ENCODE measurements around the gene URI1. TPM values are rescaled to one million over a fixed set of nuclear protein-coding genes. Genes with fewer than 3 reads are reported as not detected.
"Not testable (repeated sequence)": the region's sequence is repeated elsewhere in the genome, so short reads cannot be mapped to it uniquely, and the experiment has no call there.

The URI1 gene
- total RNA-seq, 1 donor from 2014 or later = 60.6 TPM

DNA sequence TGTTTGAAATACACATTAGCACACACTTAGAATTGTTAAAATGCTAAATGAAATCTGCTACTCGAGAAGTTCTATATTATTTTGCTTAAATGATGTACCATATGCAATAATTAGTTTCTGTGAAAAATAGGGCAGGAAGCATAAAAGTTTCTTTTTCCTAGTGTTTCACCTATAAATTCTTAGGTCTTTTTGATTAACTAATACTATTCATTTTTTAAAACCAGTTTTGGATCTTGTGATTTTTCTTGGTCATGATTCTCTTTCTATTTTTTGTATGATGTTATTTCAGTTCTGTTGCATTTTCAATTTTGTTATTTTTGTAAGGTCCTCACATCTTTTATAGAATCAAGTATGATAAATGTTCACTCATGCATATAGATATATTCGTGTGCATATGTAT lies 66.1 kb downstream of the URI1 start:
- DNase-seq (ENCODE audit: low spot score) (no peak), ATAC-seq (no peak)
- intact Hi-C loops (cut with DNase I) = no loop called here

- no peak for DNase-seq (ENCODE audit: low spot score)
- intact Hi-C loops (cut with DNase I) = no loop called here
- ATAC-seq = no peak
Measured at GRCh38 chr19:30009013-30009412, 67.0 kb downstream of the URI1 start.

DNA sequence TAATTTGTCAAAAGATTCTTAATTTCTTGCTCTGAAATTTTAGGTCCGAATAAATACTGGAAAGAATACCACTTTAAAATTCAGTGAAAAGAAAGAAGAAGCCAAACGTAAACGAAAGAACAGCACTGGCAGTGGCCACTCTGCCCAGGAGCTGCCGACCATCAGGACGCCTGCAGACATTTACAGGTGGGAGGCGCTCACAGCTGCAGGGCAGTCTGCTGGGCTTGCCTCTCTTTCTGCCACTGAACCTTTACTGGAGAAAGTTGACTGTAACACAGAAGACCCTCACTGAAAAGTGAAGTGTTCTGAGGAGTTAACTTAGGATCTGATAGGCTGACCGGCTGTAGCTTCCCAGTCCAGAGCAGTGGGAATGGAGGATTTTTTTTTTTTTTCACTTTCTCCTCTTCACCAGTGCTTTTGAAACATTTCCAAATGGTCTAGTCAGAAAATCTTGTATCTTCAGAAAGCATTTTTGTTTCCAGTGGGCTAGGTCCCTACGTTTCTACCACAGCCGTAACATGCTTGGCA lies 69.1 kb downstream of the URI1 start:
- no peak for DNase-seq (ENCODE audit: low spot score)
- intact Hi-C loops (cut with DNase I) = no loop called here
- no peak for ATAC-seq

GRCh38 chr19:30014770-30015169 lies 72.7 kb downstream of the URI1 start:
- DNase-seq (ENCODE audit: low spot score) (no peak), ATAC-seq (no peak)
- intact Hi-C loops (cut with DNase I) = no loop called here

DNA sequence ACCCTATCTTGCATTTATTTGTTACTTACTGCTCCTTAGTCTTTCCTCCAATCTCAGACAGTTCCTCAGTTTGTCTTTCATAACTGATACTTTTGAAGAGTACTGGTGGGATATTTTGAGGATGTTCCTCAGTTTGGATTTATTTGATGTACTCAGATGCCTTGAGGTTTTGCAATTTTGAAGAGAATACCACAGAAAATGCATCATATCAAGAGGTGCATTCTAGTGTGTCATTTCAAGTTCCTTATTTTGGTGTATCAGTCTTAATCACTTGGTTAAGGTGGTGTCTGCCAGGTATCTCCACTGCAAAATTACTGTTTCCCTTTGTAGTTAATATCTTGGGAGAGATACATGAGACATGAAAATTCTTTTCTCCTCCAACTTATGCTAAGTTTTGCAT lies 75.1 kb downstream of the URI1 start:
- DNase-seq (ENCODE audit: low spot score) = no peak
- no peak for ATAC-seq
- intact Hi-C loops (cut with DNase I) = no loop called here

- ATAC-seq (no peak), DNase-seq (ENCODE audit: low spot score) (no peak)
- intact Hi-C loops (cut with DNase I) = no loop called here
Measured at GRCh38 chr19:30020189-30020588, 78.2 kb downstream of the URI1 start.

- intact Hi-C loops (cut with DNase I) = no loop called here
- no peak for ATAC-seq
- no peak for DNase-seq (ENCODE audit: low spot score)
Measured at GRCh38 chr19:30022659-30023058, 80.6 kb downstream of the URI1 start.

DNA sequence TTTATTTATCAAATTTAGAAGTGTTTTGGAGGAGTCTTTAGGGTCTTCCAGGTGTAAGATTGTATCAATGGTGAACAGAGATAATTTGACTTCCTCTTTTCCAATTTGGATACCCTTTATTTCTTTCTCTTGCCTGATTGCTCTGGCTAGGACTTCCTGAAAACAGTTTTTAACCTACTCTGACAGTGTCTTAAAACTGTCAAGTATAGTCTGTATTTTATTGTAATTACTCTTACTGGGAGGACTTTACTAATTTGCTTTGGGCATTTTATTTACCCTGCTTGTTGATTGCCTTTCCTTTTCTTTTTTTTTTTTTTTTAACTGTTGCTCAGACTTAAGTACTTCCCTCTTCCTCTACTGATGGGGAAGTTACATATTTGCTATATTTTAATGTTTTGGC lies 81.3 kb downstream of the URI1 start:
- DNase-seq (ENCODE audit: low spot score) (no peak), ATAC-seq (no peak)
- intact Hi-C loops (cut with DNase I) = no loop called here

DNA sequence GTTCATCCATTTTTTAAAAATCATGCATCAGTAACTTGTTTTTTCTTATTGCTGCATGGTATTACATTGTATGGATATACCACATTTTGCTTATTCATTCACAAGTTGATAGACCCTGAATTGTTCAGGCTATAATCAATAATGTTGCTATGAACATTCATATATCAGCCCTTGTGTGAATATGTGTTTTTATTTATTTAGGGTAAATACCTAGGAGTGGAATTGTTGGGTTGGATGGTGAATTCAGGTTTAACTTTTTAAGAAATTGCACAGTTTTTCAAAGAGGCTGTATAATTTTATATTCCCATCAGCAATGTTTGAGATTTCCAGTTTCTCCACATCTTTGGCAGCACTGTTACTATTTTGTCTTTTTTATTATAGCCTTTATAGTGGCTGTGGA lies 82.1 kb downstream of the URI1 start:
- intact Hi-C loops (cut with DNase I) = no loop called here
- no peak for ATAC-seq
- no peak for DNase-seq (ENCODE audit: low spot score)

- intact Hi-C loops (cut with DNase I) = no loop called here
- ATAC-seq (no peak), DNase-seq (ENCODE audit: low spot score) (no peak)
Measured at GRCh38 chr19:30026933-30027332, 84.9 kb downstream of the URI1 start.

DNA sequence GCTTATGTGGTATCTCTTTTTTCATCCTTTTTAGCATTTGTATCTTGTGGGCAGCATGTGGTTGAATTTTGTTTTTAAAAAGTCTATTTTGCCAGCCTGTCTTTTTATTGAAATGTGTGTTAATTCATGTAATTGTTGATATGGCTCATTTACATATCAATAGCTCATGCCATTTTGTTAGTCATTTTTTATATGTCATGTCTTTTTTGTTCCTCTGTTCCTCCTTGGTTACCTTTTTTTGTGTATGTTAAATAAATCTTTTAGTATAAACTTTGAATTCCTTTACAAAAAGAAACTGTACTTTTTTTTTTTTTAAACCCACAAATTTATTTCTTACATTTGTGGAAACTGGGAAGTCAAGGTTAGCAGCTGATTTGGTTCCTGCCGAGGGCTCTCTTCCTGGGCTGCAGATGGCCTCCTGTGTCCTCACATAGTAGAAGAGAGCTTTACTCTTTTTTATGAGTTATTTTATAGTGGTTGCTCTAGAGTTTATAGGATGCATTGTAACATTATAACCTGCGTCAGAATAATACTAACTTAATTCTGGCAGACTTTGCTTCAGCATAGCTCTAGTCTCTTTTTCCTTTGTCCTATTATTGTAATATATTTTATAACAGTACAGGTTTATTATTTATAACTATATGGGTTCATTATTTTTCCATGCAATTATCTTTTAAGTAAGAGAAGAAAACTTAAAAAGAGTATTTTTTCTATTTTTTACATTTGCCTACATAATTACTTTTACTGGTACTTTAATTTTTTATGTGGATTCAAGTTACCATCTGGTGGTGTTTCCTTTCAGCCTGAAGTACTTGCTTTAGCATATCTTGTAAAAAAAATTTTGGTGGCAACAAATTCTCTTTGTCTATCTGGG lies 86.3 kb downstream of the URI1 start:
- DNase-seq (ENCODE audit: low spot score) (no peak), ATAC-seq (no peak)
- intact Hi-C loops (cut with DNase I) = no loop called here

DNA sequence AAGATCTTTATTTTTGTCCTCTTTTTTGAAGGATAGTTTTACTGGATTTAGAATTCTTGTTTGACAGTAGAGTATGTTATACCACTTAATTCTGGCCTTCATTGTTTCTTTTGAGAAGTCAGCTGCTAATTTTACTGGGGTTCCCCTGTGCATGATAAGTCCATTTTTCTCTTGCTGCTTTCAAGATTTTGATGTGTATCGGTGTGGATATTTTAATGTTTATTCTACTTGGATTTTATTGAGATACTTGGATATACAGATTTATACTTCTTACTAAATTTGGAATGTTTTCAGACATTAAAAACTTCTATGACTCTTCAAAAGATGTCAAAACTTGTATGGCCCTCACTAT lies 86.9 kb downstream of the URI1 start:
- intact Hi-C loops (cut with DNase I) = no loop called here
- DNase-seq (ENCODE audit: low spot score) = no peak
- ATAC-seq = no peak

GRCh38 chr19:30029721-30030510 lies 87.9 kb downstream of the URI1 start:
- ATAC-seq (no peak), DNase-seq (ENCODE audit: low spot score) (no peak)
- intact Hi-C loops (cut with DNase I) = no loop called here

DNA sequence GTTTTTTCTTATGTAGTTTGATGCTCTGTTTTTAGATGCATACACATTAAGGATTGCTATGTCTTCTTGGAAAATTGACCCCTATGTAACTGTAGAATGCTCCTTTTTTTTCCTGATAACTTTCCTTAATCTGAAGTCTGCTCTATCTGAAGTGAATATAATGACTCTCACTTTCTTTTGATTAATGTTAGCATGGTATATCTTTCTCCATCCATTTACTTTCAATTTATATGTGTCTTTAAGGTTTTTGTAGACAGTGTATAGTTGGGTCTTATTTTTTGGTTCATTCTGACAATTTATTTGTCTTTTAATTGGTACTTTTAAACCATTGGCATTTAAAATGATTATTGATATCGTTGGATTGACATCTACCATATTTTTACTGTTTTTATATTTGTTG lies 92.3 kb downstream of the URI1 start:
- DNase-seq (ENCODE audit: low spot score) (no peak), ATAC-seq (no peak)
- intact Hi-C loops (cut with DNase I) = no loop called here

DNA sequence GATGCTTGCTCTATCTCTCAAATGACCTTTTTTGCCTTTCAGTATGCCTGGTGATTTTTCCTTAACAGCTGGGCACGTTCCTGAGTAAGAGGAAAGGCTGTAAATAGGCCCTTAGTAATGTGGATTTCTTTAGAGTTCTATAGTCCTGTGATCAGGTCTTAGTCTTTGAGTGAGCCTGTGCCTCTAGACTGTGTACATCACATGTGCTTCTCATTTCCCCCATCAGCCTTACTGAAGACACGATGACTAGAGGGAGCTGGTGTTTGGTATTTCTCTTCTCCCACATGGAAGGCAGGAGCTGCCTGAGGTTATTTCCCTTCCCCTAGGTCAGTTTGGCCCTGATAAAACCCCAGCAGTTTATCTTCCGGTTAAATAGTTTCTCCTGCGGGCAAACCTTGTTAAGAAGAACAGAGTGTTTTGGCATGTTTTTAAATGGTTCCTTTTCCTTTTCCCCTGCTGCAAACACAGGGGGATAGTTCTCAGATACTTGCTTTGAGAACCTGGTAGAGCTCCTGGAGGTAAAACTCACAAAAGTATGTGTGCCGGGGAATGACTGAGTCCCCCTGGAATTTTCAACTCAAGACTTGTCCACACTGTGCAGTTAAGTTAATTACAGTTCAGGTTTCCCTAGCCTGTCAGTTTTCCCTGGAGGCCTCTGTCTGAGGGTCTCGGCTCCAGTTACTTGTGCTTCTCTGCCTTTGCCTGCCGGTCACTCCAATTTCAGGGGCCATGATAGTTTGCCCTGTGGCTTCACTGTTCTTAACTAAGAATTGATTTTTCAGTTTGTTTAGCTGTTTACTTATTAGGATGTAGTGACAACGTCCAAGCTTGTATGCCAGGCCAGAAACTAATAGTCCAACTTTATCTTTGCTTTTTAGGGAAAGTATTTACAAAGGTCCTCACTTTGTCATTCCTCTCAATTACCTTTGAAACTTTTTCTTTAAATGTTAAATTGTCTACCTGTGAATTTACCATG lies 94.4 kb downstream of the URI1 start:
- ATAC-seq = no peak
- intact Hi-C loops (cut with DNase I) = no loop called here
- no peak for DNase-seq (ENCODE audit: low spot score)

- ATAC-seq (no peak), DNase-seq (ENCODE audit: low spot score) (no peak)
- intact Hi-C loops (cut with DNase I) = no loop called here
Measured at GRCh38 chr19:30037835-30038234, 95.8 kb downstream of the URI1 start.

- not testable (repeated sequence) for ATAC-seq; DNase-seq (ENCODE audit: low spot score)
- intact Hi-C loops (cut with DNase I) = loop anchor here (10.0 kb wide), 1 partner anchor 163 kb away; no protein-coding TSS in a partner anchor
Measured at GRCh38 chr19:30041931-30042330, 99.9 kb downstream of the URI1 start.

DNA sequence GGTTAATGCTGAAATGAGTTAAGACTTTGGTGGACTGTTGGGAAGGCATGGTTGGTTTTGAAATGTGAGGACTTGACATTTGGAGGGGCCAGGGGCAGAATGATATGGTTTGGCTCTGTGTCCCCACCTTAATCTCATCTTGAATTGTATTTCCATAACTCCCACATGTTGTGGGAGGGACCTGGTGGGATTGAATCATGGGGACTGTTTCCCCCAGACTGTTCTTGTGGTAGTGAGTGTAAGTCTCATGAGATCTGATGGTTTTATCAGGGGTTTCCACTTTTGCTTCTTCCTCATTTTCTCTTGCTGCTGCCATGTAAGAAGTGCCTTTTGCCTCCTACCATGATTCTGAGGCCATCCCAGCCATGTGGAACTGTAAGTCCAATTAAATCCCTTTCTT lies 101.0 kb downstream of the URI1 start:
- DNase-seq (ENCODE audit: low spot score); ATAC-seq: not testable (repeated sequence)
- intact Hi-C loops (cut with DNase I) = loop anchor here (10.0 kb wide), 1 partner anchor 162 kb away; no protein-coding TSS in a partner anchor

All from sciatic nerve (tissue), 2 donors.